Upper lobe of right lung (tissue), 1 donor: Measurements from ENCODE around the gene FAM43A. TPM values are rescaled to one million over a fixed set of nuclear protein-coding genes. Genes with fewer than 3 reads are reported as not detected.

Experiments
- ATAC-seq: fragments of 200-7000 bp; cut with Tn5 transposase; one replicate; pipeline ENCODE4 v1.9.1; 2020; ENCODE audit warnings: mild to moderate bottlenecking, moderate library complexity
- DNase-seq: peaks from one replicate; pipeline ENCODE4 v3.0.0-alpha.2; 2020
- H3K27ac ChIP-seq: fragments of 200-600 bp; one replicate; pipeline ENCODE4 v1.8.0; 2022
- H3K27me3 ChIP-seq: fragments of 200-600 bp; one replicate; pipeline ENCODE4 v1.8.0; 2022; ENCODE audit warnings: mild to moderate bottlenecking
- H3K36me3 ChIP-seq: fragments of 200-600 bp; one replicate; pipeline ENCODE4 v1.8.0; 2022
- H3K4me1 ChIP-seq: fragments of 200-600 bp; one replicate; pipeline ENCODE4 v1.8.0; 2022
- H3K4me3 ChIP-seq: fragments of 200-600 bp; one replicate; pipeline ENCODE4 v1.8.0; 2022; ENCODE audit warnings: mild to moderate bottlenecking
- H3K9me3 ChIP-seq: fragments of 200-600 bp; one replicate; pipeline ENCODE4 v1.8.0; 2022
- intact Hi-C: fragments of 100-400 bp; cut with DNase I; formaldehyde crosslinking; loops from one replicate; pipeline ENCODE4 v1.11.0; 2022
- total RNA-seq: library from RNA; stranded (reverse); fragmentation: NEBNext Ultra II Directional; extraction: Animal tissue kit (Norgen Biotek cat#: 25700); gene quantifications from one replicate; pipeline ENCODE4 v1.2.1, GENCODE V29; 2021
- TF ChIP-seq, protein P1 (sequence below): fragments of 200-600 bp; IDR thresholded peaks from one replicate; pipeline ENCODE4 v1.8.0; 2022; ENCODE audit warnings: antibody characterized with exemption
- donor health status: DM: no; HTN: yes; CAD: no; lungs with severe emphysema.

The FAM43A gene
- total RNA-seq, 1 donor from 2014 or later: 25.7 TPM

DNA sequence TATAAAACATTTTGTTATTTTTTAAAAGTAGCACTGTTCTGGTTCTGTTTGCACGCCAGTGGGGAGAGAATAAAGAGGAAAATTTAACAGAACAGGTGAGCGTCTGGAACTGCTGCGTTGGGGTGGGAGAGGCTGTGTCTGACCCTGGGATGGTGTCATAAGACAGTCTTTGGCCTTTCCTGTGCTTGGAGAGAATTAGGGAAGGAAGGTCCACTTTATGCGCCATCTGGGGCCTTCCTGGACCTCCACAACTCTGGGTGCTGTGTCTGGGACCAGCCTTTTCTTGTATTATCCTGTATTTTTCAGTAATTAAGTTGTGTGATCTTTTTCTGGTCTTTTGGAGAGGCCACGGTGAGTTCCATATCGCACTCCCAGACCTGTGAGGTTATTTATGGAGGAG lies 3.3 kb downstream of the FAM43A start:
- peak overlapping the region; percentile 74 for H3K27ac ChIP-seq
- H3K4me1 ChIP-seq: peaks cover 46% of the 10 kb centered on the region
- ATAC-seq (no peak), DNase-seq (no peak)
- TF ChIP-seq, protein P1, sequence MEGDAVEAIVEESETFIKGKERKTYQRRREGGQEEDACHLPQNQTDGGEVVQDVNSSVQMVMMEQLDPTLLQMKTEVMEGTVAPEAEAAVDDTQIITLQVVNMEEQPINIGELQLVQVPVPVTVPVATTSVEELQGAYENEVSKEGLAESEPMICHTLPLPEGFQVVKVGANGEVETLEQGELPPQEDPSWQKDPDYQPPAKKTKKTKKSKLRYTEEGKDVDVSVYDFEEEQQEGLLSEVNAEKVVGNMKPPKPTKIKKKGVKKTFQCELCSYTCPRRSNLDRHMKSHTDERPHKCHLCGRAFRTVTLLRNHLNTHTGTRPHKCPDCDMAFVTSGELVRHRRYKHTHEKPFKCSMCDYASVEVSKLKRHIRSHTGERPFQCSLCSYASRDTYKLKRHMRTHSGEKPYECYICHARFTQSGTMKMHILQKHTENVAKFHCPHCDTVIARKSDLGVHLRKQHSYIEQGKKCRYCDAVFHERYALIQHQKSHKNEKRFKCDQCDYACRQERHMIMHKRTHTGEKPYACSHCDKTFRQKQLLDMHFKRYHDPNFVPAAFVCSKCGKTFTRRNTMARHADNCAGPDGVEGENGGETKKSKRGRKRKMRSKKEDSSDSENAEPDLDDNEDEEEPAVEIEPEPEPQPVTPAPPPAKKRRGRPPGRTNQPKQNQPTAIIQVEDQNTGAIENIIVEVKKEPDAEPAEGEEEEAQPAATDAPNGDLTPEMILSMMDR: no peak
- no peaks in the 10 kb centered on the region for H3K27me3 ChIP-seq
- no peaks in the 10 kb centered on the region for H3K36me3 ChIP-seq
- H3K4me3 ChIP-seq: peak overlapping the region; percentile 72
- intact Hi-C loops: loop anchor here (5.0 kb wide), 1 partner anchor 418 kb away; no protein-coding TSS in a partner anchor
- no peaks in the 10 kb centered on the region for H3K9me3 ChIP-seq

DNA sequence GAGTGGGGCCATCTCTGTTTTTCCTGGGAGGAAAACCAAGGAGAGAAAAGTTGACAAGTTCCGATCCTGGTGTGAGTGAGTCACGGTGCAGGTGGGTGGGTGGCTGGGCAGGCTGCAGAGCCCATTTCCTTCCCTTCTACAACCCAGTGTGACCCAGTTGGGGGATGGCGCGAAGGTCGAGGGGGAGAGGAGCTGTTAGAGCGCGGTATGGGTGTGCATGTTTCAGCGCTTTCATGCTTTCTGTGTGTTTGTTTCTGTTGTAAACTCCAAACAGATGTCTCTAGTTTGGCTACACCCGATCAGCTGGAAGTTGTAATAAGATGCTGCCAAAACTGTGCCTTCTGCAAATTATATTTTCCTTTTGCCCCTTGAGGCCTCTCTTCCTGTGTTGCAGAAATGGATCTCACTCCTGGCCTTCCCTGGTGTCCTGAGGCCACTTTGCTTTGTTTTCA lies 3.8 kb downstream of the FAM43A start:
- no peak for DNase-seq
- TF ChIP-seq, protein P1: no peak
- no peak for ATAC-seq
- Histone ChIP-seq H3K36me3 (no peaks in the 10 kb centered on the region), H3K4me3 (peak overlapping the region; percentile 72), H3K27me3 (no peaks in the 10 kb centered on the region), H3K4me1 (peaks cover 46% of the 10 kb centered on the region), H3K9me3 (no peaks in the 10 kb centered on the region), H3K27ac (peak overlapping the region; percentile 74)
- intact Hi-C loops: loop anchor here (5.0 kb wide), 1 partner anchor 418 kb away; no protein-coding TSS in a partner anchor

DNA sequence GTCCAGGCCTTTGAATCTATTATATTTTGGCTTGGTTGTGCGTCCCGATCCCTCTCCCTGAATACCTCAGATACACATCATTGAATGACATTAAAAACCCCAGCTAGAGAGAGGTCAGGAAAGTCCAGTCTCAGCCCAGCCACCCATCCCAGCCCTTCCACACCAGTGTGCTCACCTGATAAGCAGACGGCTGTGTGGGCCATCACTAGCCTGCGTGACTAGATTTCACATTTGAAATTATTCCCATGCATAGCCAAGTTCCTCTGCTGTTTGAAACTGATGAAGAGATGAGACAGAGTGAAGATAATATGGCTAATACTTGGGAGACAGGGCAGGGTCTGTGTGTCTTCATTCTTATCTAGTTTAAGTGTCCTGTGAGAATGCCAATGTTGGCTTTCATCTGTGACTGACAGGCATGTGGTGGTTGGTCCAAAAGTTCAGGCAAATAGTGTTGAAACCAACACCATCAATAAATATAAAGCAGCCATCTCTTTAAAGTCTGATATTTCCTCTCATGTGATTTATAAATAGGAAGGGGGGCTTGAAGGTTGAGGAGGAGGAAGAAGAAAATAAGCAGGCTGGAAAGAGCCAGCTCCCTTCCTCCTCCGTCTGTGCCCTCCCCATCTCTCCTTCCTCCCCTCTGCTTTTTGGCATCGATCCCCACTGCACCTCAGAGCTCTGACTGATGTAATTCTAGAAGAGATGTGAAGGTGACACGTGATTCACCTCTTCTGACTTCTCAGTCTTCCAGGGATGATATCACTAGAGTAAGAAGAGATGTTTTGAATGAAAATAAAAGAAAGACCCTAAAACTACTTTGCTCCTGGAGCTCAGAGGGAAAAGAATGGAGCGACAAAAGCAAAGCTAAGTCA lies 5.1 kb downstream of the FAM43A start:
- TF ChIP-seq, protein P1: no peak
- ATAC-seq: no peak
- Histone ChIP-seq H3K27ac (peak overlapping the region; percentile 17), H3K9me3 (no peaks in the 10 kb centered on the region), H3K4me3 (no peak overlapping the region), H3K36me3 (no peaks in the 10 kb centered on the region), H3K4me1 (peaks cover 40% of the 10 kb centered on the region), H3K27me3 (no peaks in the 10 kb centered on the region)
- intact Hi-C loops: no loop called here
- no peak for DNase-seq

DNA sequence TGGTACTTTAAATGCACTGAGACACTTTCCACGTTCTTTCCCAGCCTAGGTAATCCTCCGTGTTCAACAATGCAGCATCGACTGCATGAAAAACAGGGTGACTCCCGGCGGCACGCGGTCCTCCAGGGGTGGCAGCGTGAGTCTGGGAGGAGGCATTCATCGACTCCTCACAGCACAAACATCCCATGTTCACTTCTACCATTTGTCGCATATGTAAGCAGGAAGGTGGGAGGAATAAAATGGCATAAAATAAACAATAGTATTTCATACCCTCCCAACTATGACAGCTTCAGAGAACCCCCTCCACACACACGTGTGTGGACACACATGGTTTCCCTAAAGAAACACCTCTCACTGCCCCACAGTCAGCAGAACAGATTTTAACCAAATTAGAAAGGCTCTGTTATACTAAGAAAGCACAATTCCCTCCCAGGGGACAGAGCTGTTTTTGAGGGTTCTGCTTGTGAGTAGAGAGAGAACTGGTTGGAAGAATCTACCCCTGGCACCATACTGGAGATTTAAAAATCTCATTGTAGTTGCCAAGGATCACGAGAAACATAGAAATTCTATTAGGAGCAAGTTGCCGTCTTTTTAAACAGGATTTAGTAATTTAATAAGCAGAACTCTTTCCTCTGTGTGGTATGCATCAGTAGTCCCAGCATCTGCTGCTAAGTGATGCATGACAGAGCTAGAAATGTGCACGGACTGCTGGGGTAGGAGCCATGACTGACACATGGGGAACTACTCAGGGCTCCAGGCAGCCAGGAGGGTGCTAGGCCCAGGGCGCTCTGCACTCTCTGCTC lies 6.0 kb downstream of the FAM43A start:
- Histone ChIP-seq H3K36me3 (no peaks in the 10 kb centered on the region), H3K27me3 (no peaks in the 10 kb centered on the region), H3K27ac (no peak overlapping the region), H3K9me3 (no peaks in the 10 kb centered on the region), H3K4me1 (peaks cover 39% of the 10 kb centered on the region), H3K4me3 (no peak overlapping the region)
- DNase-seq (no peak), ATAC-seq (no peak)
- intact Hi-C loops: no loop called here
- TF ChIP-seq, protein P1: no peak

DNA sequence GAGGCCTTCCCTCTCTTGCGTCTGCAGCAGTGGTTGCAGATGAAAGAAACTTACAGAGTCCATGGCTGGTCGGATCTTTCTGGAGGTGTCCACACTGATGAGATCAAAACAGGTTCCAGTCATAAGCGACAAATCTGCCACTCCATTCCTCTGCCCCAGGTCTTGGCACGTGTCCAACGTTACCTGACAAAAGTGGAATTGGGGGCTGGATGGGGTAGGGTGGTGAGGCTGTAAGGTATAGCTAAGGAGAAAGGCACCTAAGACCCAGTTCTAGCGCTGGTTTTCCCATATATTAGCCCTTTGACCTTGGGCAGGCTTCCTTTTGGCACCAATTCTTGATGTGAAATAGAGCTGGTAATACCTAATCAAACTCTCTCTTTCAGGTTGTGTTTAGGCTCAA lies 11.0 kb downstream of the FAM43A start:
- ATAC-seq: no peak
- Histone ChIP-seq H3K4me1 (no peaks in the 10 kb centered on the region), H3K9me3 (peaks cover 6% of the 10 kb centered on the region), H3K36me3 (no peaks in the 10 kb centered on the region), H3K27ac (no peak overlapping the region), H3K27me3 (no peaks in the 10 kb centered on the region), H3K4me3 (no peak overlapping the region)
- intact Hi-C loops: no loop called here
- TF ChIP-seq, protein P1: no peak
- DNase-seq: no peak
